PC-9 (cell line): ENCODE data around the gene MKRN2.

Source experiments
- EZH2 ChIP-seq: fragments of 200-600 bp; sonication (generic); IDR thresholded peaks from 2 replicates; pipeline ENCODE4 v1.8.0; 2017; ENCODE audit warnings: antibody characterized with exemption, low read depth
- TF ChIP-seq, protein P1 (sequence below): fragments of 200-600 bp; sonication (generic); conservative IDR thresholded peaks from 2 replicates; pipeline ENCODE4 v1.6.1; 2017; ENCODE audit warnings: mixed run types, antibody characterized with exemption, mild to moderate bottlenecking, moderate library complexity

GRCh38 chr3:12532182-12532581 lies 24.7 kb upstream of the MKRN2 start:
- TF ChIP-seq, protein P1, sequence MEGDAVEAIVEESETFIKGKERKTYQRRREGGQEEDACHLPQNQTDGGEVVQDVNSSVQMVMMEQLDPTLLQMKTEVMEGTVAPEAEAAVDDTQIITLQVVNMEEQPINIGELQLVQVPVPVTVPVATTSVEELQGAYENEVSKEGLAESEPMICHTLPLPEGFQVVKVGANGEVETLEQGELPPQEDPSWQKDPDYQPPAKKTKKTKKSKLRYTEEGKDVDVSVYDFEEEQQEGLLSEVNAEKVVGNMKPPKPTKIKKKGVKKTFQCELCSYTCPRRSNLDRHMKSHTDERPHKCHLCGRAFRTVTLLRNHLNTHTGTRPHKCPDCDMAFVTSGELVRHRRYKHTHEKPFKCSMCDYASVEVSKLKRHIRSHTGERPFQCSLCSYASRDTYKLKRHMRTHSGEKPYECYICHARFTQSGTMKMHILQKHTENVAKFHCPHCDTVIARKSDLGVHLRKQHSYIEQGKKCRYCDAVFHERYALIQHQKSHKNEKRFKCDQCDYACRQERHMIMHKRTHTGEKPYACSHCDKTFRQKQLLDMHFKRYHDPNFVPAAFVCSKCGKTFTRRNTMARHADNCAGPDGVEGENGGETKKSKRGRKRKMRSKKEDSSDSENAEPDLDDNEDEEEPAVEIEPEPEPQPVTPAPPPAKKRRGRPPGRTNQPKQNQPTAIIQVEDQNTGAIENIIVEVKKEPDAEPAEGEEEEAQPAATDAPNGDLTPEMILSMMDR: no peak
- TF ChIP-seq EZH2: no peak
